HG03064 (cell line): ENCODE measurements around the gene CST6.

ENCODE experiments used
- ATAC-seq: cut with Tn5 transposase; IDR thresholded peaks from one replicate; pipeline ENCODE4 v1.9.1; 2021; ENCODE audit warnings: low read depth; ENCODE audit not compliant: unreplicated experiment

CST6 gene

GRCh38 chr11:66042996-66043906 lies 31.4 kb downstream of the CST6 start:
- ATAC-seq = no peak

- ATAC-seq = no peak
Observed at GRCh38 chr11:66044757-66045156, 32.9 kb downstream of the CST6 start.

- no peak for ATAC-seq
Observed at GRCh38 chr11:66045177-66045639, 33.4 kb downstream of the CST6 start.

- no peak for ATAC-seq
Observed at GRCh38 chr11:66046901-66047300, 35.1 kb downstream of the CST6 start.

- ATAC-seq = no peak
Observed at GRCh38 chr11:66047541-66048365, 35.9 kb downstream of the CST6 start.

GRCh38 chr11:66048547-66049323 lies 36.9 kb downstream of the CST6 start, which contains the start of gene GAL3ST3:
TSS of gene GAL3ST3 (minus strand) at chr11:66049161. CDS start at chr11:66045415, 3,746 bp downstream.
- no peak for ATAC-seq

- no peak for ATAC-seq
Observed at GRCh38 chr11:66050581-66051231, 38.9 kb downstream of the CST6 start.

- no peak for ATAC-seq
Observed at GRCh38 chr11:66051371-66051765, 39.6 kb downstream of the CST6 start.

GRCh38 chr11:66051766-66052663 lies 40.2 kb downstream of the CST6 start, which contains the start of gene SF3B2:
TSS of gene SF3B2 (plus strand) at chr11:66052364. CDS start at chr11:66052385, 21 bp downstream.
- peak; percentile 89 for ATAC-seq

GRCh38 chr11:66052664-66052982 lies 40.8 kb downstream of the CST6 start:
- ATAC-seq = no peak

- ATAC-seq = no peak
Observed at GRCh38 chr11:66055021-66055420, 43.2 kb downstream of the CST6 start.

- no peak for ATAC-seq
Observed at GRCh38 chr11:66056501-66056900, 44.7 kb downstream of the CST6 start.

GRCh38 chr11:66059966-66060680 lies 48.3 kb downstream of the CST6 start:
- ATAC-seq = no peak

GRCh38 chr11:66061268-66061667 lies 49.5 kb downstream of the CST6 start:
- ATAC-seq = no peak

- ATAC-seq = no peak
Observed at GRCh38 chr11:66062408-66062807, 50.6 kb downstream of the CST6 start.
